Nephron progenitor cell (in vitro differentiated cells): ENCODE data around the gene CA11.
A peak's percentile ranks its signal among the peaks of the same experiment; 100 is the strongest.
"Not testable (repeated sequence)": the region's sequence is repeated elsewhere in the genome, so short reads cannot be mapped to it uniquely, and the experiment has no call there.

Experiments
- DNase-seq: peaks from one replicate; pipeline ENCODE4 v3.0.0; 2021
- H3K27ac Mint-ChIP-seq: 2 replicates; pipeline ENCODE4 v1.8.0; 2021; ENCODE audit warnings: mild to moderate bottlenecking, moderate library complexity, mixed read lengths
- H3K27me3 Mint-ChIP-seq: 2 replicates; pipeline ENCODE4 v1.8.0; 2021; ENCODE audit warnings: mild to moderate bottlenecking, low read depth, mixed read lengths; ENCODE audit not compliant: poor library complexity
- H3K36me3 Mint-ChIP-seq: 2 replicates; pipeline ENCODE4 v1.8.0; 2021; ENCODE audit warnings: low read depth, mixed read lengths
- H3K4me1 Mint-ChIP-seq: 2 replicates; pipeline ENCODE4 v1.8.0; 2021; ENCODE audit warnings: mixed read lengths
- H3K4me3 Mint-ChIP-seq: 2 replicates; pipeline ENCODE4 v1.8.0; 2021; ENCODE audit warnings: mild to moderate bottlenecking, moderate library complexity, mixed read lengths
- H3K9me3 Mint-ChIP-seq: 2 replicates; pipeline ENCODE4 v1.8.0; 2021; ENCODE audit warnings: mild to moderate bottlenecking, moderate library complexity, mixed read lengths
- TF ChIP-seq, protein P1 (sequence below): fragments of 200-600 bp; sonication (generic); IDR thresholded peaks from 2 replicates; pipeline ENCODE4 v1.5.0; 2021; ENCODE audit warnings: antibody characterized with exemption

The CA11 gene

DNA sequence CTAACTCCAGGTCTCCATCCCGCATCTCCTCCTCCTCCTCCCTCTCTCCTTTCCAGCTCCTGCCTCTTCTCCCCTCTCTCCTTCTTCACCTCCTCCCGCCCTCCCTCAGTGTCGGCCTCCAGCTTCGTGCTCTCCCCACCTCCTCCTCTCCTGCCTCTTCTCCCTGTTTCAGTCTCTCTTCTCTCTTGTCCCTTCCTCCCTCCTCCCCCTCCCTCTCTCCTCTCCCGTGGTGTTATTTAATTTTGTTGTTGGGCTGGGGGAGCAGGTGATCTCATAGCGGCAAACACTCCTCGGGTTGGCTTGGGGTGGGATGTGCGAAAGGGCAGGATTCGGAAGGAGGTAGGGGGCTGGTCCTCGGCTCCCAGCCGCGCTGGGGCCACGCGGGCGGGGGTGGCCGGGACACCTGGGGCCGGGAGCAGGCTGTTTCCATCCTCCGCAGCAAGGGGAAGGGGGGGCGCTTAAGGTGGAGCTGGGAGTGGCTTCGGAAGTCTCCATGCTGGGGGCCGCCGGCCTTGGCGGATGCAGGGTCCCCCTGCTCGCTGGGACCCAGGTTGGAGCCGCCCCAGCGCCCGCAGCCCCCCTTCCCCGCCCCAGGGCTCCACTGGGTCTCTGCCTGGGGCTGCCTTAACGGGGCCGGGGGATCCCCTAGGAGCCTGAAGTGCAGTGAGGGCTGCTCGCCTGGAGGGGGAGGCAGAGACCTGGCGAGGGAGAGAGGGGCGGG, at the start of gene CA11:
Gene CA11, minus strand, starts transcription at position 187 of the 721 bp plus-strand sequence. CDS start 555 bp downstream, outside the sequence.
- TF ChIP-seq, protein P1, sequence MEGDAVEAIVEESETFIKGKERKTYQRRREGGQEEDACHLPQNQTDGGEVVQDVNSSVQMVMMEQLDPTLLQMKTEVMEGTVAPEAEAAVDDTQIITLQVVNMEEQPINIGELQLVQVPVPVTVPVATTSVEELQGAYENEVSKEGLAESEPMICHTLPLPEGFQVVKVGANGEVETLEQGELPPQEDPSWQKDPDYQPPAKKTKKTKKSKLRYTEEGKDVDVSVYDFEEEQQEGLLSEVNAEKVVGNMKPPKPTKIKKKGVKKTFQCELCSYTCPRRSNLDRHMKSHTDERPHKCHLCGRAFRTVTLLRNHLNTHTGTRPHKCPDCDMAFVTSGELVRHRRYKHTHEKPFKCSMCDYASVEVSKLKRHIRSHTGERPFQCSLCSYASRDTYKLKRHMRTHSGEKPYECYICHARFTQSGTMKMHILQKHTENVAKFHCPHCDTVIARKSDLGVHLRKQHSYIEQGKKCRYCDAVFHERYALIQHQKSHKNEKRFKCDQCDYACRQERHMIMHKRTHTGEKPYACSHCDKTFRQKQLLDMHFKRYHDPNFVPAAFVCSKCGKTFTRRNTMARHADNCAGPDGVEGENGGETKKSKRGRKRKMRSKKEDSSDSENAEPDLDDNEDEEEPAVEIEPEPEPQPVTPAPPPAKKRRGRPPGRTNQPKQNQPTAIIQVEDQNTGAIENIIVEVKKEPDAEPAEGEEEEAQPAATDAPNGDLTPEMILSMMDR: peak; percentile 76
- Mint-ChIP-seq H3K4me3 (peak within 1 kb of the TSS; percentile 92), H3K27me3 (peaks cover 9% of the 10 kb centered on the region), H3K9me3 (no peaks in the 10 kb centered on the region), H3K4me1 (peaks cover 32% of the 10 kb centered on the region), H3K36me3 (no peaks in the 10 kb centered on the region), H3K27ac (peak within 1 kb of the TSS; percentile 28)
- DNase-seq: peak; percentile 92

- H3K4me1 Mint-ChIP-seq: peaks cover 22% of the 10 kb centered on the region
- not testable (repeated sequence) for H3K4me3 Mint-ChIP-seq, H3K9me3 Mint-ChIP-seq, H3K27ac Mint-ChIP-seq, H3K36me3 Mint-ChIP-seq, DNase-seq
- H3K27me3 Mint-ChIP-seq: peaks cover 54% of the 10 kb centered on the region
These were observed 47.6 kb upstream of the CA11 start for GRCh38 chr19:48693629-48694028.

- TF ChIP-seq, protein P1: no peak
- H3K9me3 Mint-ChIP-seq: peaks cover under 1% of the 10 kb centered on the region
- peaks cover 13% of the 10 kb centered on the region for H3K4me1 Mint-ChIP-seq
- peaks cover 5% of the 10 kb centered on the region for H3K36me3 Mint-ChIP-seq
- no peak overlapping the region for H3K4me3 Mint-ChIP-seq
- H3K27ac Mint-ChIP-seq: no peak overlapping the region
- DNase-seq: no peak
- peaks cover 17% of the 10 kb centered on the region for H3K27me3 Mint-ChIP-seq
These were observed 43.5 kb upstream of the CA11 start for GRCh38 chr19:48689449-48689848.

DNA sequence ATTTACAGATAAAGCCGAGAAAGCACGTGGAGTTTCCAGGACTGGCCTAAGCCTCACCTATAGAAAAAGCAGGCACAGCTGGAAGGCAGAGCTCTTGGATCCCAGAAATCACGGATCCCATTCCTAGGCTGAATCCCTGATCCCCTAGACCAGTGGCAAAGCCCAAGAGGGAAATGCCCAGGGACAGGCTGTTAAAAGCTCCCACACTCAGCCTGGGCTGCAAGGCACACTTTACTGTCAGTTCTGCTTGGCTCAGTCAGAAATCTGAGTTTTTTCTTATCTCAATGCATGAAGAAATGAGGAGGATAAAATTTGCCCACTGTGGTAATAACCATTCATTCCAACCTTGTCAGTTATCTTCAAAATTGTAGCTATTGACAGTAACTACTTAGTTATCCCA, 41.8 kb upstream of the CA11 start:
- no peak for DNase-seq
- H3K27ac Mint-ChIP-seq: no peak overlapping the region
- peaks cover 5% of the 10 kb centered on the region for H3K27me3 Mint-ChIP-seq
- H3K4me1 Mint-ChIP-seq: peaks cover 9% of the 10 kb centered on the region
- no peaks in the 10 kb centered on the region for H3K36me3 Mint-ChIP-seq
- H3K9me3 Mint-ChIP-seq: no peaks in the 10 kb centered on the region
- no peak overlapping the region for H3K4me3 Mint-ChIP-seq
- TF ChIP-seq, protein P1: no peak

GRCh38 chr19:48686637-48687036, 40.6 kb upstream of the CA11 start:
- H3K4me3 Mint-ChIP-seq, H3K4me1 Mint-ChIP-seq, H3K27me3 Mint-ChIP-seq, H3K36me3 Mint-ChIP-seq, DNase-seq, H3K27ac Mint-ChIP-seq, H3K9me3 Mint-ChIP-seq: not testable (repeated sequence)

- no peak overlapping the region for H3K27ac Mint-ChIP-seq
- TF ChIP-seq, protein P1: no peak
- DNase-seq: no peak
- H3K9me3 Mint-ChIP-seq: no peaks in the 10 kb centered on the region
- H3K4me3 Mint-ChIP-seq: no peak overlapping the region
- H3K27me3 Mint-ChIP-seq: peaks cover 9% of the 10 kb centered on the region
- peaks cover 9% of the 10 kb centered on the region for H3K4me1 Mint-ChIP-seq
- H3K36me3 Mint-ChIP-seq: no peaks in the 10 kb centered on the region
These were observed 40.1 kb upstream of the CA11 start for GRCh38 chr19:48686088-48686487.

DNA sequence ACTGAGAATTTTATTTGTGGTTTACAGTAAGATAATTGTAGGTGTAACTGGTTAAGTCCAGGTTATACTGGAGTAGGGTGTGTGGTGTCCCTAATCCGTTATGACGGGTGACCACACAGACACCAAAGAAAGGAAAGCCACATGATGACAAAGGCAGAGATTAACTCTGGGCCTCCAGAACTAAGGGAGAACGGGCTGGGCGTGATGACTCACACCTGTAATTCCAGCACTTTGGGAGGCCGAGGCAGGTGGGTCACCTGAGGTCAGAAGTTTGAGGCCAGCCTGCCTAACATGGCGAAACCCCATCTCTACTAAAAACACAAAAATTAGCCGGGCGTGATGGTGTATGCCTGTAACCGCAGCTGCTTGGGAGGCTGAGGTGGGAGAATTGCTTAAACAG, 39.6 kb upstream of the CA11 start:
- Mint-ChIP-seq H3K36me3 (no peaks in the 10 kb centered on the region), H3K4me1 (peaks cover 9% of the 10 kb centered on the region), H3K27ac (no peak overlapping the region), H3K4me3 (no peak overlapping the region), H3K9me3 (no peaks in the 10 kb centered on the region), H3K27me3 (peaks cover 9% of the 10 kb centered on the region)
- no peak for DNase-seq
- TF ChIP-seq, protein P1: no peak
